Mucosa of stomach (tissue), 1 donor: ENCODE data around the gene HSPA6.
"Not testable (repeated sequence)": the region's sequence is repeated elsewhere in the genome, so short reads cannot be mapped to it uniquely, and the experiment has no call there.

Experiments
- H3K27me3 ChIP-seq: one replicate; pipeline ENCODE4 v1.7.0; 2013; ENCODE audit warnings: mild to moderate bottlenecking, low read length; ENCODE audit not compliant: control insufficient read depth, insufficient read depth
- H3K36me3 ChIP-seq: one replicate; pipeline ENCODE4 v1.7.0; 2013; ENCODE audit warnings: low read length; ENCODE audit not compliant: control insufficient read depth, insufficient read depth
- H3K4me1 ChIP-seq: one replicate; pipeline ENCODE4 v1.7.0; 2013; ENCODE audit warnings: mild to moderate bottlenecking, low read length; ENCODE audit not compliant: control insufficient read depth, insufficient read depth
- H3K4me3 ChIP-seq: one replicate; pipeline ENCODE4 v1.7.0; 2013; ENCODE audit warnings: low read length
- H3K9ac ChIP-seq: one replicate; pipeline ENCODE4 v1.7.0; 2013; ENCODE audit warnings: mild to moderate bottlenecking, low read length, moderate library complexity
- H3K9me3 ChIP-seq: one replicate; pipeline ENCODE4 v1.7.0; 2013; ENCODE audit warnings: mild to moderate bottlenecking, low read length, moderate library complexity; ENCODE audit not compliant: control insufficient read depth
- donor health status: Pancreatic carcinoma.

HSPA6 gene

GRCh38 chr1:161523817-161524741, at the start of gene HSPA6:
HSPA6 (plus strand) TSS chr1:161524540; CDS start chr1:161524659, 119 bp downstream.
- not testable (repeated sequence) for H3K27me3 ChIP-seq, H3K9me3 ChIP-seq, H3K4me1 ChIP-seq, H3K36me3 ChIP-seq
- H3K4me3 ChIP-seq: peak within 1 kb of the TSS; percentile 71
- H3K9ac ChIP-seq: peak within 1 kb of the TSS; percentile 69

DNA sequence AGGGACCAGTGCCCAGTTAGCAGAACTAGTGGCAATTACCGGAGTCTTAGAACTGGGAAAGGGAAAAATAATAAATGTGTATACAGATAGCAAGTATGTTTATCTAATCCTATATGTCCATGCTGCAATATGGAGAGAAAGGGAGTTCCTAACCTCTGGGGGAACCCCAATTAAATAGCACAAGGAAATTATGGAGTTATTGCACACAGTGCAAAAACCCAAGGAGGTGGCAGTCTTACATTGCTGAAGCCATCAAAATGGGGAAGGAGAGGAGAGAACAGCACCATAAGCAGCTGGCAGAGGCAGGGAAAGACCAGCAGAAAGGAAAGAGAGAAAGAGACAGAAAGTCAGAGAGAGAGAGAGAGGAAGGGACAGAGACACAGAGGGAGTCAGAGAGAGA, 46.6 kb upstream of the HSPA6 start:
- H3K9ac ChIP-seq, H3K4me3 ChIP-seq, H3K4me1 ChIP-seq, H3K9me3 ChIP-seq, H3K36me3 ChIP-seq: not testable (repeated sequence)
- H3K27me3 ChIP-seq: peaks cover 18% of the 10 kb centered on the region

DNA sequence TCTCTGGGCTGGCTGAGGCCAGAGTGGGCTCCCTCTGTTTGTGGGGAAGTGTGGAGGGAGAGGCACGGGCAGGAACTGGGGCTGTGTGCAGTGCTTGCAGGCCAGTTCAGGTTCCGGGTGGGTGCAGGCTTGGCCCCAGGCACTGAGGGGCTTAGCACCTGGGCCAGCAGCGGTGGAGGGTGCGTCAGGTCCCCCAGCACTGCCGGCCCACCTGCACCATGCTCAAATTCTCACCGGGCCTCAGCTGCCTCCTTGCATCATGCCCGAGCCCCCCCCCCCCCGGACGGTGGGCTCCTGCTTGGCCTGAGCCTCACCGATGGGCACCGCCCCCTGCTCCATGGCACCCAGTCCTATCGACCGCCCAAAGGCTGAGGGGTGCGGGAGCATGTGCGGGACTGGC, 45.4 kb upstream of the HSPA6 start:
- Histone ChIP-seq H3K27me3 (peaks cover 7% of the 10 kb centered on the region), H3K4me3 (no peak overlapping the region), H3K36me3 (no peaks in the 10 kb centered on the region), H3K4me1 (no peaks in the 10 kb centered on the region), H3K9me3 (no peaks in the 10 kb centered on the region), H3K9ac (no peak overlapping the region)

DNA sequence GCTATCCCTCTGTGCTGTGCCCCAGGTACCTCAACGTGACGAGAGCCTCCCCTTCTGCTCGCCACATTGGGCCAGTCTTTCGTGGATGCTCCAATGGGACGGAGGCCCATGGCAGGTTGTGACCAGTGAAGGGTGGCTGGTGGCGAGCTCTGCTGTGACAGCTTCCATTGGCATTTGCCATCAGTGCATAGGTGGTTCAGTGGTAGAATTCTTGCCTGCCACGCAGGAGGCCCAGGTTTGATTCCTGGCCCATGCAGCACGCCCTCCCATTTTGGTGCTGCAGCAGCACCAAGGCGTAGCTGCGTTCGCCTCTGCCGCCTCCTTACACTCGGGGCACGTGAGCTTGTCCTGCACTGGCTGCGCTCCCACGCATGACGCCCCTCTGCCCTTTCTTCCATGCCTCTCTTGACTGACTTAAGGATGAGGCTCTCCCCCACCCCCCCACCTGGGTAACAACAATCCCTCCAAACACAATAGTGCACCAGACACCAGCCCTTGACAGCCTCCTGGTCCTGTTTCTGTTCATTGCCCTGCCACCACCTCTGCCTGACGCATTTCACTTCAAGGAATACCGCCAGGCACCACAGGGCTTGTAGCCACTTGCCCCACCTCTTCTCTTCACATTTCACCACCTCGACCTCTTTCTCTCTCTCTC, 43.8 kb upstream of the HSPA6 start:
- H3K36me3 ChIP-seq: no peaks in the 10 kb centered on the region
- peaks cover 7% of the 10 kb centered on the region for H3K27me3 ChIP-seq

DNA sequence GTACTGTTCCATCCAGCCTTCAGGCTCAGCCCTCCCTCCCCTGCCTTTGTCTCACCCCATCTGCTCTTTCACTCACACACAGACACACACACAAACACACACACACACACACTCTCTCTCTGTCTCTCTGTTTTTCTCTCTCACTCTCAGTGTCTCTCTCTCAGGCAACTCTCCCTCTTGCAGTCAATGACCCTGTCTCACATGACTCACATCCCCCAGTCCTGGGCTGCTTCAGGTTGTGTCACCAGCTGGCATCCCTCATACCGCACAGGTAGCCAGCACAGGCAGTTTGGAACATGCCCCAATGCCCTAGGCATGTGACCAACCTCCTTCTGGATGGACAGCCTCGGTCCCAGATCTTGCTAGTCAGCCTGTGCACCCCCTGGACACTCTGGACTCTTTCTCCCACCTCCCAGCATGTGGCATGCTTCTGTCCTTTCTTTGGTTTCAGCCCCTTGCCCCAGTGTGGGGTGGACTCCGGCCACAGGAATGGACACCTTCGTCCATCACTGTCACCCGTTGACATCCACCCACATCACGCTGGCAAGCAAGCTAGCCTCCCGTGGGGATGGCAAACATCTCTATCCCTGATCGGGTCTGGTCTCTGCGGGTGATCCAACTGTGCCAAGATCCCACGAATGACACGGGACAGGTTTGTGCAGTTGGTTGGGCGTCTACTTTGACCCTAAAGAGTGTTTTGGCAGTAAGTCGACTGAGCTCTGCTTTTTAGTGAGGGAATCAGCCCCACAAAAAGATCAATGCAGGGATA, 42.5 kb upstream of the HSPA6 start:
- Histone ChIP-seq H3K9me3 (no peaks in the 10 kb centered on the region), H3K27me3 (peaks cover 13% of the 10 kb centered on the region), H3K4me3 (no peak overlapping the region), H3K9ac (no peak overlapping the region), H3K4me1 (no peaks in the 10 kb centered on the region), H3K36me3 (no peaks in the 10 kb centered on the region)

More for the DNA sequence above, 43.8 kb upstream of the HSPA6 start:
- no peak overlapping the region for H3K9ac ChIP-seq
- no peaks in the 10 kb centered on the region for H3K4me1 ChIP-seq
- no peak overlapping the region for H3K4me3 ChIP-seq
- no peaks in the 10 kb centered on the region for H3K9me3 ChIP-seq

DNA sequence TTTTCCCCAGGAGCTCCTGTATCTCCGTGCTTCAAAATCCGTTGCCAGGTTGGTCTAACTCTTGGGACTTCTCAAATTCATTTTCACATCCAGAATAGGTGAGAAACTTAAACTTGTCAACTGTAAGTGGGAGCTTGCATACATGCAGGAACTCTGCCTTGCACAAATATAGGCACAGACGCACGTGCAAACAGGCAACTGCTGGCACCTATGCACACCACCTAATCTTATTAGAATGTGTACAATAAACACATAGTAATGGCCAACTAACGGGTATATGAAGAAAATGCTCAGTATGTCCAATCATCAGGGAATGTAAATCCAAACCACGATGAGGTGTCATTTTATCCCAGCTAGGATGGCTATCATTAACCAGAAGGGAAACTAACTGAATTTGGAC, 41.7 kb upstream of the HSPA6 start:
- H3K9me3 ChIP-seq: no peaks in the 10 kb centered on the region
- H3K27me3 ChIP-seq: peaks cover 13% of the 10 kb centered on the region
- H3K36me3 ChIP-seq: no peaks in the 10 kb centered on the region
- no peaks in the 10 kb centered on the region for H3K4me1 ChIP-seq
- no peak overlapping the region for H3K9ac ChIP-seq
- H3K4me3 ChIP-seq: no peak overlapping the region

DNA sequence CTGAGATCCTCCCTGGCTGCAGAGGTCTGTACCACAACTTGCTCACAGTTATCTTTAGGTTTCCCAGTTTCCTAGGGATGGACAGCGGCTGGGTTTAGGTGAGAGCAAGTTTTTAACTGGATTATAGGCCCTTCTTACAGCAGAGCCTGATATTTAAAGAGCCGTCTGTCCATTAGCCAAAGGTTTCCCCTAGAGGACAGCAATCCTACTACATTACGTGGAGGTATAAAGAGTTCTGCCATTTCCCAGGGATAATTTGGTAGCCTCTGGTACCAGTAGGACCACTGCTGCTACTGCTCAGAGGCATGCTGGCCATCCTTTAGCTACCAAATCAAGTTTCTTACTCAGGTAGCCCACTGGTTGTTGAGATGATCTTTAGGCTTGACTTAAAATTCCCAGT, 41.0 kb upstream of the HSPA6 start:
- Histone ChIP-seq H3K4me3 (no peak overlapping the region), H3K4me1 (no peaks in the 10 kb centered on the region), H3K9ac (no peak overlapping the region), H3K36me3 (no peaks in the 10 kb centered on the region), H3K9me3 (no peaks in the 10 kb centered on the region), H3K27me3 (peaks cover 13% of the 10 kb centered on the region)

- no peak overlapping the region for H3K9ac ChIP-seq
- no peaks in the 10 kb centered on the region for H3K4me1 ChIP-seq
- no peak overlapping the region for H3K4me3 ChIP-seq
- no peaks in the 10 kb centered on the region for H3K36me3 ChIP-seq
- H3K27me3 ChIP-seq: peaks cover 16% of the 10 kb centered on the region
- H3K9me3 ChIP-seq: no peaks in the 10 kb centered on the region
These were observed 39.7 kb upstream of the HSPA6 start for GRCh38 chr1:161484613-161485012.

DNA sequence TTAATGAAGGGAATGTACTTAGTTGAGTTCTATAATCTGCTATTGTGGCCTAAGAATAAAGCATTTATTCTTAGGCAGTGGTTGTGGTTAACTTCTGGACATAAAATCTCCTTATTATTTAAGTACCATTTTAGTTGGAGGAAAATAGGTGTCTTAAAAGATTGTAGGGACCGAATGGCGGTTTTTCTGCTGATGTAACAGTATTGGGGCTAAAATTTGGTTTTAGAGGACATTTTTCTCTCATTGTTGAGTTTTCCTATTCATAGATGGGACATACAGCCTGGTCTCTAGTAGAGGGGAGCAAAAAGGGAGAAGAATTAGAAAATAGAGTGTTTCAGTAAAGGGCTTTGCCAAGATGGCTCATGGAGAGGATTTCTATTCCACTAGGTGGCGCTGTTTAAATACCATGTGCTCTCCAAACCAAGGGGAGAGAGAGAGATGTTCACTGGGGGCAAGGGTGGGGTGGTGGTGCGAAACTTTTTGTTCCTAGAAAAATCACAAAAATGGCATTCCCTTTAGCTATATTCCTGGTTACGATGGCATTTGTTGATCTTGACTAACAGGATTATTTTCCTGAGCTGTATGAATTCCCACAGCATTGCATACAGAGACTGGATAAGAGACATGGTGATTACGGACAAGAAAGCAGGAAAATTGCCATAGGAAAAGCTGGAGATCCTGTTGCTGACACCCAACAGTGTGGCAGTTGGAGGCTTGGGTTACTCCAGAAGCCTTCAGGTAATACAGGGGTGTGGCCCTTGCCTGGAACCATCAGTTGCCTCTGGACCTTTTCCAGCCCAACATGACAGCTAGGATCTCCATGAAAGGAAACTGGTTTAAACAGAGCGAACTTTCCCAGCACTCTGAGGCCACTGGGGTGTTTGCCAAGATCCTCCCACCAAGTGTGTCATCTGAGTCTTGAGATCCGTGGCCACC, 37.3 kb upstream of the HSPA6 start:
- H3K4me3 ChIP-seq: no peak overlapping the region
- H3K27me3 ChIP-seq: peaks cover 18% of the 10 kb centered on the region
- H3K4me1 ChIP-seq: no peaks in the 10 kb centered on the region
- no peak overlapping the region for H3K9ac ChIP-seq
- no peaks in the 10 kb centered on the region for H3K36me3 ChIP-seq
- no peaks in the 10 kb centered on the region for H3K9me3 ChIP-seq

- Histone ChIP-seq H3K9ac (no peak overlapping the region), H3K36me3 (no peaks in the 10 kb centered on the region), H3K4me3 (no peak overlapping the region), H3K9me3 (no peaks in the 10 kb centered on the region), H3K4me1 (no peaks in the 10 kb centered on the region), H3K27me3 (peaks cover 29% of the 10 kb centered on the region)
These were observed 32.9 kb upstream of the HSPA6 start for GRCh38 chr1:161491472-161491871.

DNA sequence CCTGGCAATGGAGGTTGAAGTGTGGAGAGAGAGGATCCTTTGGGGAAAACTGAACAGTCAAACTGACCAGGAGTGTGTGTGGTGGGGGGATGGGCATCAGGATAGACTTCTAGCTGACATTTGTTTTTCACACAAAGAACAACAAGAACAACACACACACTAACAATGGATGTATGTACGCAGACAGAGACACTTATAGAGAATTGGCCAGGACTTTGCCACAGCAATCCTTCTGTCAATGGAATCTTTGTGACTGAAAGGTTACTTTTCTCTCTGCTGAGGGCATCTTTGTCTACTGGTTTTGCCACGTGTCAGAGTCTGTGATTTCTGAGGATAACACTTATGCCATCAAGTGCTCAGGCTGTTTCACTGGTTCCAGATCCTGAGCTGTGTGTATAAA, 31.5 kb upstream of the HSPA6 start:
- Histone ChIP-seq H3K36me3 (no peaks in the 10 kb centered on the region), H3K9me3 (no peaks in the 10 kb centered on the region), H3K4me3 (no peak overlapping the region), H3K9ac (no peak overlapping the region), H3K27me3 (peaks cover 29% of the 10 kb centered on the region), H3K4me1 (no peaks in the 10 kb centered on the region)
